ENCODE results near the gene GPAT2. TPM values are rescaled to one million over a fixed set of nuclear protein-coding genes. Genes with fewer than 3 reads are reported as not detected.
"Not testable (repeated sequence)": the region's sequence is repeated elsewhere in the genome, so short reads cannot be mapped to it uniquely, and the experiment has no call there.

The GPAT2 gene
- total RNA-seq, 1 experiment from 2014 or later = 9.1 TPM

DNA sequence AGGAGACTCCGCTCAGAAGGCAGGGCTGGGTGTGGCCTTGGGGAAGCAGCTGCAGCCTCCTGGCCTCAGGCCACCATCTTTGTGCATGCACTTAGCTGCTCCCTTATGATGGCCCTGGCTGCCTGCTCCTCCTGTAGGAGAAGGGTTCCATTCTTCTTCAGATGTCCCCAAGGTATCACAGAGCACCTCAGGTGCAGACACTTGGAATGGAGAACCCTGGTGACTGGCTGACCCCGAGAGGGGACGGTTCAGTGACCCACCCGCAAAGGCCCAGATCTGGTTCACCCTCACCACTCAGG lies 9.6 kb downstream of the GPAT2 start:
- Histone ChIP-seq H2AFZ (no peak overlapping the region), H3K4me1 (replicated peaks; ENCODE audit: insufficient read depth) (no peaks in the 10 kb centered on the region), H3K79me2 (ENCODE audit: low read depth) (no peaks in the 10 kb centered on the region), H3K27ac (no peak overlapping the region), H3K9me2 (ENCODE audit: insufficient read depth) (no peaks in the 10 kb centered on the region), H3K27me3 (ENCODE audit: insufficient read depth, low read depth) (no peaks in the 10 kb centered on the region), H3K4me2 (no peak overlapping the region), H3K36me3 (ENCODE audit: low read depth) (no peaks in the 10 kb centered on the region), H3K9me3 (ENCODE audit: insufficient read depth, low read depth) (no peaks in the 10 kb centered on the region), H3F3A (ENCODE audit: insufficient read depth, low read depth) (no peaks in the 10 kb centered on the region), H3K4me3 (no peak overlapping the region), H4K20me1 (ENCODE audit: insufficient read depth) (no peaks in the 10 kb centered on the region)
- DNase-seq = no peak
- intact Hi-C loops (cut with micrococcal nuclease; ENCODE audit: unreplicated experiment) = no loop called here
- no peak for TF ChIP-seq EZH2 (IDR thresholded peaks at IDR 0.05; ENCODE audit: low read depth)
- TF ChIP-seq, protein P1, sequence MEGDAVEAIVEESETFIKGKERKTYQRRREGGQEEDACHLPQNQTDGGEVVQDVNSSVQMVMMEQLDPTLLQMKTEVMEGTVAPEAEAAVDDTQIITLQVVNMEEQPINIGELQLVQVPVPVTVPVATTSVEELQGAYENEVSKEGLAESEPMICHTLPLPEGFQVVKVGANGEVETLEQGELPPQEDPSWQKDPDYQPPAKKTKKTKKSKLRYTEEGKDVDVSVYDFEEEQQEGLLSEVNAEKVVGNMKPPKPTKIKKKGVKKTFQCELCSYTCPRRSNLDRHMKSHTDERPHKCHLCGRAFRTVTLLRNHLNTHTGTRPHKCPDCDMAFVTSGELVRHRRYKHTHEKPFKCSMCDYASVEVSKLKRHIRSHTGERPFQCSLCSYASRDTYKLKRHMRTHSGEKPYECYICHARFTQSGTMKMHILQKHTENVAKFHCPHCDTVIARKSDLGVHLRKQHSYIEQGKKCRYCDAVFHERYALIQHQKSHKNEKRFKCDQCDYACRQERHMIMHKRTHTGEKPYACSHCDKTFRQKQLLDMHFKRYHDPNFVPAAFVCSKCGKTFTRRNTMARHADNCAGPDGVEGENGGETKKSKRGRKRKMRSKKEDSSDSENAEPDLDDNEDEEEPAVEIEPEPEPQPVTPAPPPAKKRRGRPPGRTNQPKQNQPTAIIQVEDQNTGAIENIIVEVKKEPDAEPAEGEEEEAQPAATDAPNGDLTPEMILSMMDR (conservative IDR thresholded peaks at IDR 0.05) = no peak
- POLR2A ChIA-PET (ENCODE audit: unreplicated experiment) = no interaction called here
- no TSS peak for BruUV-seq (replicated peaks)
- CTCF ChIA-PET = interaction anchor here (0.6 kb wide), 1 partner anchor 92 kb away, joined by 4 read pairs; no protein-coding TSS in a partner anchor

DNA sequence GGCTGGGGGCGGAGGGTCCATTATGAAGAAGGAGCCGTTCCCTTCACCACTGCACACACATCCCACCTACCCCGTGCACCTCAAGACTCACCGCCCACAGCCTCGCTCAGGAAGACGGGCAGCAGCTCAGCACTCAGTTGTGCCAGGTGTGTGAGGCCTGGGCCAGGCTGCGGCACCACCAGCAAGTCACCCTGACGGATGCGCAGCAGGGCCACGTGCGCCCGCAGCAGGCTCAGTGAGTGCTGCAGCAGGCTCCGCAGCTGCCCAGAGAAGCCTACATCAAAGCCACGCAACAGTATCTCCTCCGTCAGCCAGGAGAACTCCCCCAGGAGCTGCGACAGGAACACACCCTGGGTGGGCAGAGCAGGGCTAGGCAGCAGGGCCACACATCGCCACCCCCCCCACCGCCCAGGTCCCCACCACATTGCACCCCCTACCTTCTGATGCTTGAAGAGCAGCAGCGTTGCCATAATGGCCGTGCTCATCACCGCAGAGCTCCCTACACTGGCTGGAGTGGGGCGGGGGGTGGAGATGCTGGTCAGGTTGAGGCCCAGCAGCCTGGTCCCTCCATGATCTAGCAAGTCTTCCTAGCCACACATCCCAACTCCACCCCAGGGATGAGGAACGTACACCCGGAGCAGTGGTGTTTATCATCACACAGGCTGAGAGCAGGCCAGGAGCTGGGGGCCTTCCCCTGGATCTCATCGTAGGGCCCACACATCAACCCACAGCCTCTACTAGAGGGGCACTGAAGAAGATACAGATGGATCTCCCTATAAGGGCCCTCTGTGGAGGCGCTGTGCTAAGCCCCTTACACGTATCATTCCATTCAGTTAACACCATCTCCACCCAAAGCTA lies 10.2 kb downstream of the GPAT2 start:
- Histone ChIP-seq H3K36me3 (ENCODE audit: low read depth) (no peaks in the 10 kb centered on the region), H3K27ac (no peak overlapping the region), H3K4me3 (no peak overlapping the region), H3K79me2 (ENCODE audit: low read depth) (no peaks in the 10 kb centered on the region), H3F3A (ENCODE audit: insufficient read depth, low read depth) (no peaks in the 10 kb centered on the region), H3K27me3 (ENCODE audit: insufficient read depth, low read depth) (no peaks in the 10 kb centered on the region), H4K20me1 (ENCODE audit: insufficient read depth) (no peaks in the 10 kb centered on the region), H3K9me2 (ENCODE audit: insufficient read depth) (no peaks in the 10 kb centered on the region), H2AFZ (no peak overlapping the region), H3K4me2 (no peak overlapping the region), H3K9me3 (ENCODE audit: insufficient read depth, low read depth) (no peaks in the 10 kb centered on the region), H3K4me1 (replicated peaks; ENCODE audit: insufficient read depth) (no peaks in the 10 kb centered on the region)
- ChIA-PET CTCF (interaction anchor here (0.6 kb wide), 1 partner anchor 92 kb away, joined by 4 read pairs; no protein-coding TSS in a partner anchor), POLR2A (ENCODE audit: unreplicated experiment) (no interaction called here)
- intact Hi-C loops (cut with micrococcal nuclease; ENCODE audit: unreplicated experiment) = no loop called here
- no TSS peak for BruUV-seq (replicated peaks)
- TF ChIP-seq, protein P1 (conservative IDR thresholded peaks at IDR 0.05) = no peak
- TF ChIP-seq EZH2 (IDR thresholded peaks at IDR 0.05; ENCODE audit: low read depth) = no peak
- no peak for DNase-seq

DNA sequence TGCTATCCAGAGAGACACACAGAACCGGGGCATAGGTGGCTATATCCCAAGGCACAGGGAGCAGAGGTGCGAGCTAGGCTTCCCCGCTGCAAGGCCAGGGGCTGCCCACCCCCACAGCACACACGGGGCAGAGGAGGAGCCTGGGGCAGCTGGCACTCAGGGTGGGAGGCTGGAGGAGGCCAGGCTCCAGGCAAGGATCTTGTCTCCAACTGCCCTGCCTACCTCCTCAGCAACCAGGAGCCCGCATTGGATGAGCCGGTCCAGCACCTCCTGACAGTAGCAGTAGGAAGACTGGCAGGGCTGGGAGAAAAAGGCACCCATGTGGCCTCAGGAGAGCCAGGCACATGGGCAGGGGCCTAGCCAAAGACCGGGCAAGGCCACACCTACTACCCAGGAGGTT lies 11.0 kb downstream of the GPAT2 start:
- H3K4me3 ChIP-seq; CTCF ChIA-PET; BruUV-seq (replicated peaks); H3K9me2 ChIP-seq (ENCODE audit: insufficient read depth); intact Hi-C loops (cut with micrococcal nuclease; ENCODE audit: unreplicated experiment); H3K4me1 ChIP-seq (replicated peaks; ENCODE audit: insufficient read depth); DNase-seq; H3K27me3 ChIP-seq (ENCODE audit: insufficient read depth, low read depth); H3K9me3 ChIP-seq (ENCODE audit: insufficient read depth, low read depth); H2AFZ ChIP-seq; H3K79me2 ChIP-seq (ENCODE audit: low read depth); H3K4me2 ChIP-seq; H4K20me1 ChIP-seq (ENCODE audit: insufficient read depth); H3F3A ChIP-seq (ENCODE audit: insufficient read depth, low read depth); POLR2A ChIA-PET (ENCODE audit: unreplicated experiment); H3K27ac ChIP-seq; H3K36me3 ChIP-seq (ENCODE audit: low read depth): not testable (repeated sequence)
